Sigmoid colon (tissue), 7 donors: Measurements from ENCODE around the gene SCUBE3. TPM values are rescaled to one million over a fixed set of nuclear protein-coding genes. Genes with fewer than 3 reads are reported as not detected.

ENCODE experiments used
- DNase-seq: peaks from one replicate; pipeline ENCODE4 v3.0.0-alpha.2; 2019
- H3K27ac ChIP-seq, 4 donors: fragments of 200-600 bp; sonication (generic); one replicate each; pipeline ENCODE4 v1.5.1; 2016 to 2019; ENCODE audit warnings: mild to moderate bottlenecking in 1 of 4
- H3K27me3 ChIP-seq, 3 donors: fragments of 200-600 bp; sonication (generic); one replicate each; pipeline ENCODE4 v1.5.1; 2019; ENCODE audit warnings: mild to moderate bottlenecking in 1 of 3
- H3K36me3 ChIP-seq, 4 donors: fragments of 200-600 bp; sonication (generic); one replicate each; pipeline ENCODE4 v1.5.1; 2016 to 2019
- H3K4me1 ChIP-seq, 4 donors: fragments of 200-600 bp; sonication (generic); one replicate each; pipeline ENCODE4 v1.5.1; 2017 to 2019
- H3K4me3 ChIP-seq, 4 donors: fragments of 200-600 bp; sonication (generic); one replicate each; pipeline ENCODE4 v1.5.1; 2017 to 2019; ENCODE audit warnings: mild to moderate bottlenecking in 2 of 4, moderate library complexity in 1 of 4
- H3K9me3 ChIP-seq, 4 donors: fragments of 200-600 bp in 3 of 4; sonication (generic) in 3 of 4; one replicate each; pipeline versions ENCODE4 v1.5.1 to v1.6.1; 2013 to 2019
- CTCF ChIP-seq, 4 experiments: fragments of 450-650 bp in 3 of 4; fragments of 200-600 bp in 1 of 4; IDR thresholded peaks; one replicate each; pipeline ENCODE4 v1.5.1; 2016 to 2019; ENCODE audit warnings: antibody characterized with exemption in 4 of 4, mild to moderate bottlenecking in 3 of 4, moderate library complexity in 2 of 4
- EP300 ChIP-seq, 4 donors: sonication (generic); formaldehyde crosslinking; IDR thresholded peaks; one replicate each; pipeline ENCODE4 v1.6.1; 2017; ENCODE audit warnings: antibody characterized with exemption in 4 of 4
- POLR2A ChIP-seq, 2 donors: fragments of 450-650 bp; IDR thresholded peaks; one replicate each; pipeline ENCODE4 v1.6.1; 2016; ENCODE audit warnings: antibody characterized with exemption in 2 of 2, mild to moderate bottlenecking in 2 of 2, moderate library complexity in 2 of 2
- POLR2AphosphoS5 ChIP-seq, 4 donors: sonication (generic); formaldehyde crosslinking; IDR thresholded peaks; one replicate each; pipeline ENCODE4 v1.6.1; 2017; ENCODE audit warnings: antibody characterized with exemption in 4 of 4
- WGBS, 2 donors: extraction: QIAGEN DNeasy Blood & Tissue Kit; methylation state at CpG; one replicate each; pipeline ENCODE4 v1.1.7; 2013; 5-methylcytosine and 5-hydroxymethylcytosine counted together
- intact Hi-C: fragments of 100-400 bp; cut with DNase I; formaldehyde crosslinking; loops from one replicate; pipeline ENCODE4 v1.15.1; 2023
- polyA plus RNA-seq, 3 donors: library from polyadenylated mRNA; stranded (reverse); fragments of 200-250 nt; gene quantifications; one replicate each; pipeline ENCODE4 v1.2.3, GENCODE V29; 2013
- total RNA-seq, 4 donors: library from RNA; depleted of rRNA; stranded (reverse); fragments of >200 nt; gene quantifications; one replicate each; pipeline ENCODE4 v1.1.0, GENCODE V29; 2016
- donor health status: healthy with polysubstance abuse.
- donor health status: Bipolar disorder and iron deficiency.
- donor health status: healthy.

SCUBE3 gene
- total and polyA plus RNA-seq, 7 donors = 0.29 to 12.7 (median 4.9) TPM; not detected in 2

GRCh38 chr6:35176301-35177024, 37.3 kb upstream of the SCUBE3 start:
- no peak for TF ChIP-seq CTCF (IDR thresholded peaks at IDR 0.05)
- TF ChIP-seq POLR2A (IDR thresholded peaks at IDR 0.05) = no peak
- no peak for TF ChIP-seq POLR2AphosphoS5 (IDR thresholded peaks at IDR 0.05)
- TF ChIP-seq EP300 (IDR thresholded peaks at IDR 0.05) = no peak
- H3K27ac ChIP-seq = no peak overlapping the region
- no peak for DNase-seq
- no peaks in the 10 kb centered on the region for H3K9me3 ChIP-seq
- intact Hi-C loops = no loop called here
- H3K27me3 ChIP-seq = peaks cover 0 to 2% (median 0%) of the 10 kb centered on the region in 3 donors
- H3K4me3 ChIP-seq = no peak overlapping the region
- 59 to 85% methylated on average over 3 of the region's 3 CpGs for WGBS, 2 donors
- H3K4me1 ChIP-seq = peaks cover 0 to 24% (median 11%) of the 10 kb centered on the region in 4 donors
- H3K36me3 ChIP-seq = no peaks in the 10 kb centered on the region

- Histone ChIP-seq H3K9me3 (no peaks in the 10 kb centered on the region), H3K27ac (no peak overlapping the region), H3K27me3 (no peaks in the 10 kb centered on the region), H3K36me3 (no peaks in the 10 kb centered on the region), H3K4me3 (no peak overlapping the region), H3K4me1 (peaks cover 0 to 30% (median 18%) of the 10 kb centered on the region in 4 donors)
- no peak for TF ChIP-seq CTCF (IDR thresholded peaks at IDR 0.05)
- TF ChIP-seq POLR2A (IDR thresholded peaks at IDR 0.05) = no peak
- TF ChIP-seq EP300 (IDR thresholded peaks at IDR 0.05) = no peak
- no peak for TF ChIP-seq POLR2AphosphoS5 (IDR thresholded peaks at IDR 0.05)
- DNase-seq = no peak
- WGBS, 2 donors = 78 to 90% methylated on average over 3 of the region's 3 CpGs
- intact Hi-C loops = no loop called here
These were observed 36.6 kb upstream of the SCUBE3 start for GRCh38 chr6:35177157-35177556.

GRCh38 chr6:35177596-35177995, 36.2 kb upstream of the SCUBE3 start:
- no peak for DNase-seq
- intact Hi-C loops = no loop called here
- H3K4me3 ChIP-seq = no peak overlapping the region
- no peaks in the 10 kb centered on the region for H3K27me3 ChIP-seq
- H3K36me3 ChIP-seq = no peaks in the 10 kb centered on the region
- TF ChIP-seq POLR2A (IDR thresholded peaks at IDR 0.05) = no peak
- TF ChIP-seq CTCF (IDR thresholded peaks at IDR 0.05) = no peak
- TF ChIP-seq POLR2AphosphoS5 (IDR thresholded peaks at IDR 0.05) = no peak
- no peak for TF ChIP-seq EP300 (IDR thresholded peaks at IDR 0.05)
- WGBS, 2 donors = 83 to 84% methylated on average over 2 of the region's 2 CpGs
- H3K4me1 ChIP-seq = peaks cover 0 to 32% (median 20%) of the 10 kb centered on the region in 4 donors
- H3K27ac ChIP-seq = no peak overlapping the region
- no peaks in the 10 kb centered on the region for H3K9me3 ChIP-seq

GRCh38 chr6:35178012-35178411, 35.7 kb upstream of the SCUBE3 start:
- H3K4me1 ChIP-seq = peaks cover 0 to 32% (median 20%) of the 10 kb centered on the region in 4 donors
- no peaks in the 10 kb centered on the region for H3K36me3 ChIP-seq
- H3K9me3 ChIP-seq = no peaks in the 10 kb centered on the region
- no peak overlapping the region for H3K27ac ChIP-seq
- TF ChIP-seq CTCF (IDR thresholded peaks at IDR 0.05) (no peak), POLR2AphosphoS5 (IDR thresholded peaks at IDR 0.05) (no peak), POLR2A (IDR thresholded peaks at IDR 0.05) (no peak), EP300 (IDR thresholded peaks at IDR 0.05) (no peak)
- WGBS, 2 donors = 94 to 96% methylated on average over 2 of the region's 2 CpGs
- no peaks in the 10 kb centered on the region for H3K27me3 ChIP-seq
- DNase-seq = no peak
- H3K4me3 ChIP-seq = no peak overlapping the region
- intact Hi-C loops = no loop called here
